ENCODE data around the gene PLCL2. TPM values are rescaled to one million over a fixed set of nuclear protein-coding genes. Genes with fewer than 3 reads are reported as not detected.
A peak's percentile ranks its signal among the peaks of the same experiment; 100 is the strongest.

PLCL2 gene
- total and polyA plus RNA-seq, 10 of the 15 experiments (the other 5 are each of a cell fraction or from before 2014, with no cell fraction given): 7.5 to 37.3 (median 21.7) TPM

GRCh38 chr3:16998236-16998923 is 113.6 kb downstream of the PLCL2 start:
- Histone ChIP-seq H3K9ac (ENCODE audit: control insufficient read depth, insufficient read depth, low read length) (no peak overlapping the region), H3K4me3 (no peak overlapping the region), H3K27me3 (replicated peaks in 1 of 2; ENCODE audit: control insufficient read depth in 2 of 2, insufficient read depth in 2 of 2, low read length in 1 of 2) (no peaks in the 10 kb centered on the region), H3K79me2 (ENCODE audit: control insufficient read depth, insufficient read depth, low read length) (peaks cover 58% of the 10 kb centered on the region), H3K9me3 (replicated peaks; ENCODE audit: control insufficient read depth, insufficient read depth, low read length) (peaks cover 4% of the 10 kb centered on the region), H4K20me1 (ENCODE audit: control insufficient read depth, insufficient read depth) (peaks cover 3% of the 10 kb centered on the region), H3K27ac (ENCODE audit: control insufficient read depth, insufficient read depth) (no peak overlapping the region; the same call in 1 of the 2 replicates), H2AFZ (ENCODE audit: control insufficient read depth, low read depth, low read length) (no peak overlapping the region), H3K4me2 (ENCODE audit: control insufficient read depth, insufficient read depth) (peak overlapping the region; percentile 30), H3K4me1 (ENCODE audit: control insufficient read depth, insufficient read depth, low read length) (peaks cover 7% of the 10 kb centered on the region), H3K36me3 (ENCODE audit: control insufficient read depth in 2 of 2, insufficient read depth in 2 of 2, low read length in 1 of 2) (no peaks in the 10 kb centered on the region; a peak in 2 of 4 replicates)
- ChIA-PET CTCF (interaction anchor here (0.7 to 1.1 kb wide), 3 partner anchors 10 to 169 kb away, joined by 3 to 7 read pairs (median 5); no protein-coding TSS in a partner anchor), POLR2A (no interaction called here), RAD21 (ENCODE audit: unreplicated experiment) (interaction anchor here (0.9 to 3.3 kb wide), 2 partner anchors 10 to 24 kb away, joined by 3 to 10 read pairs; no protein-coding TSS in a partner anchor), SMC1A (ENCODE audit: uncharacterized antibody, unreplicated experiment) (interaction anchor here (1.2 to 2.4 kb wide), 4 partner anchors 13 to 156 kb away, joined by 3 to 7 read pairs (median 5); no protein-coding TSS in a partner anchor)
- FAIRE-seq (no peak), ATAC-seq (peak; percentile 74), DNase-seq (ENCODE audit: low read depth, low spot score) (no peak)
- intact Hi-C loops (cut with micrococcal nuclease; ENCODE audit: unreplicated experiment): no loop called here
- no peak for TF ChIP-seq SRF (IDR thresholded peaks at IDR 0.05; ENCODE audit: low read depth in 2 of 2, low read length in 2 of 2)
- TF ChIP-seq NFYB (IDR thresholded peaks at IDR 0.05; ENCODE audit: insufficient read depth, low read depth, low read length): no peak
- no peak for TF ChIP-seq ATF2 (IDR thresholded peaks at IDR 0.05; ENCODE audit: low read length)
- TF ChIP-seq, protein P1, sequence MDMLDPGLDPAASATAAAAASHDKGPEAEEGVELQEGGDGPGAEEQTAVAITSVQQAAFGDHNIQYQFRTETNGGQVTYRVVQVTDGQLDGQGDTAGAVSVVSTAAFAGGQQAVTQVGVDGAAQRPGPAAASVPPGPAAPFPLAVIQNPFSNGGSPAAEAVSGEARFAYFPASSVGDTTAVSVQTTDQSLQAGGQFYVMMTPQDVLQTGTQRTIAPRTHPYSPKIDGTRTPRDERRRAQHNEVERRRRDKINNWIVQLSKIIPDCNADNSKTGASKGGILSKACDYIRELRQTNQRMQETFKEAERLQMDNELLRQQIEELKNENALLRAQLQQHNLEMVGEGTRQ (IDR thresholded peaks at IDR 0.05; ENCODE audit: borderline replicate concordance, low read depth, low read length): no peak
- no peak for TF ChIP-seq ZSCAN29 (IDR thresholded peaks at IDR 0.05)
- no peak for TF ChIP-seq SIX5 (IDR thresholded peaks at IDR 0.05; ENCODE audit: low read depth, low read length, severe bottlenecking)
- no peak for TF ChIP-seq NR2C1 (IDR thresholded peaks at IDR 0.05)
- no peak for TF ChIP-seq RBBP5 (conservative IDR thresholded peaks at IDR 0.05)
- TF ChIP-seq FOS (IDR thresholded peaks at IDR 0.05; ENCODE audit: borderline replicate concordance, extremely low read depth, insufficient read length): no peak
- TF ChIP-seq, protein P2, sequence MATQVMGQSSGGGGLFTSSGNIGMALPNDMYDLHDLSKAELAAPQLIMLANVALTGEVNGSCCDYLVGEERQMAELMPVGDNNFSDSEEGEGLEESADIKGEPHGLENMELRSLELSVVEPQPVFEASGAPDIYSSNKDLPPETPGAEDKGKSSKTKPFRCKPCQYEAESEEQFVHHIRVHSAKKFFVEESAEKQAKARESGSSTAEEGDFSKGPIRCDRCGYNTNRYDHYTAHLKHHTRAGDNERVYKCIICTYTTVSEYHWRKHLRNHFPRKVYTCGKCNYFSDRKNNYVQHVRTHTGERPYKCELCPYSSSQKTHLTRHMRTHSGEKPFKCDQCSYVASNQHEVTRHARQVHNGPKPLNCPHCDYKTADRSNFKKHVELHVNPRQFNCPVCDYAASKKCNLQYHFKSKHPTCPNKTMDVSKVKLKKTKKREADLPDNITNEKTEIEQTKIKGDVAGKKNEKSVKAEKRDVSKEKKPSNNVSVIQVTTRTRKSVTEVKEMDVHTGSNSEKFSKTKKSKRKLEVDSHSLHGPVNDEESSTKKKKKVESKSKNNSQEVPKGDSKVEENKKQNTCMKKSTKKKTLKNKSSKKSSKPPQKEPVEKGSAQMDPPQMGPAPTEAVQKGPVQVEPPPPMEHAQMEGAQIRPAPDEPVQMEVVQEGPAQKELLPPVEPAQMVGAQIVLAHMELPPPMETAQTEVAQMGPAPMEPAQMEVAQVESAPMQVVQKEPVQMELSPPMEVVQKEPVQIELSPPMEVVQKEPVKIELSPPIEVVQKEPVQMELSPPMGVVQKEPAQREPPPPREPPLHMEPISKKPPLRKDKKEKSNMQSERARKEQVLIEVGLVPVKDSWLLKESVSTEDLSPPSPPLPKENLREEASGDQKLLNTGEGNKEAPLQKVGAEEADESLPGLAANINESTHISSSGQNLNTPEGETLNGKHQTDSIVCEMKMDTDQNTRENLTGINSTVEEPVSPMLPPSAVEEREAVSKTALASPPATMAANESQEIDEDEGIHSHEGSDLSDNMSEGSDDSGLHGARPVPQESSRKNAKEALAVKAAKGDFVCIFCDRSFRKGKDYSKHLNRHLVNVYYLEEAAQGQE (IDR thresholded peaks at IDR 0.05; ENCODE audit: low read depth, low read length): no peak
- TF ChIP-seq BHLHE40 (IDR thresholded peaks at IDR 0.05; ENCODE audit: borderline replicate concordance in 1 of 2, low read depth in 2 of 2, low read length in 1 of 2): no peak
- no peak for TF ChIP-seq SPI1 (IDR thresholded peaks at IDR 0.05; ENCODE audit: borderline replicate concordance, insufficient read depth, low read depth, low read length)
- TF ChIP-seq ZBED1 (IDR thresholded peaks at IDR 0.05; ENCODE audit: borderline replicate concordance): no peak
- TF ChIP-seq HDAC2 (IDR thresholded peaks at IDR 0.05): no peak
- no peak for TF ChIP-seq POU2F2 (IDR thresholded peaks at IDR 0.05; ENCODE audit: borderline replicate concordance, low read depth, low read length)
- no peak for TF ChIP-seq ZNF274 (IDR thresholded peaks at IDR 0.05; ENCODE audit: insufficient read depth, insufficient read length)
- no peak for TF ChIP-seq CHD4 (IDR thresholded peaks at IDR 0.05)
- 74% methylated on average over 3 of the region's 3 CpGs for WGBS (ENCODE audit: insufficient coverage, insufficient replicate concordance, low lambda C conversion rate, missing lambda C conversion rate)
- BruUV-seq (replicated peaks): no TSS peak
- in situ Hi-C loops (cut with MboI): no loop called here

Data from GM12878 (cell line).